ENCODE results near the gene SHROOM2.

SHROOM2 gene

DNA sequence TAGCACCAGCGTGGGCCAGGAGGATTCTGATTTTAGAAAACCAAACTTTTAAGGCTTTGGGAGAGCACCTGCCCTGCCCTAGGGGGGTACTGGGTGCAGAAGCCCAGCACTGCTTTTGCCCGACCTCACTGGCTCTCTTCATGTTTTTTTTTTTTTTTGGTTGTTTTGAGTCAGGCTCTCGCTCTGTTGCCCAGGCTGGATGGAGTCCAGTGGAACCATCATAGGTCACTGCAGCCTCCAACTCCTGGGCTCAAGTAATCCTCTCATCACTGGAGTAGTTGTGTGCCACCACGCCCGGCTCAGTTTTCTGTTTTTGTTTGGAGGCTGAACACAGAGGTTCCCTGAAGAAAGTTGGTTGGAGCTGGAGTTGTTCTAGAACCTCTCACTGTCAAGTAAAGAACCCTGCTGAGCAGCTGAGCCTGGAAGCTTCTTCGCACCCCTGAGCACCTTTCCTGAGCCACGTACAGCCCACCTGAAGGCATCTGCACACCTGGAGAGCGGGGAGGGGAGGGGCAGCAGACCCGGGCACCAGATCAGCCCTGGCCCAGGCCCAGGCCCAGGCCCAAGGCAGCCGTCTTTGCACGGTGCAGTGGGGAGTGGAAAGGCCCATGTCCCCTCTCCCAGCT, 49.5 kb downstream of the SHROOM2 start:
- Histone ChIP-seq H4K20me1 (ENCODE audit: insufficient read depth, low read length) (no peaks in the 10 kb centered on the region), H3K9me3 (replicated peaks; ENCODE audit: insufficient read depth, low read length) (no peaks in the 10 kb centered on the region), H3K27me3 (replicated peaks; ENCODE audit: insufficient read depth, low read length) (no peaks in the 10 kb centered on the region), H3K9ac (ENCODE audit: low read length) (no peak overlapping the region), H2AFZ (ENCODE audit: low read length) (no peak overlapping the region), H3K4me1 (ENCODE audit: low read length) (peaks cover 12% of the 10 kb centered on the region; the same call in 1 of the 2 replicates), H3K9me2 (replicated peaks; ENCODE audit: insufficient read depth, low read length) (no peaks in the 10 kb centered on the region), H3K79me2 (ENCODE audit: low read length) (no peaks in the 10 kb centered on the region), H3K4me3 (ENCODE audit: low read length) (no peak overlapping the region), H3K27ac (ENCODE audit: low read length) (no peak overlapping the region), H3K36me3 (replicated peaks; ENCODE audit: insufficient read depth, low read length) (no peaks in the 10 kb centered on the region), H3K4me2 (ENCODE audit: low read depth, low read length) (no peak overlapping the region), H3F3A (ENCODE audit: insufficient read depth, low read length) (0 out of 2 replicates have a peak, but pooled peaks cover 2% of the 10 kb centered on the region)
- TF ChIP-seq, protein P1, sequence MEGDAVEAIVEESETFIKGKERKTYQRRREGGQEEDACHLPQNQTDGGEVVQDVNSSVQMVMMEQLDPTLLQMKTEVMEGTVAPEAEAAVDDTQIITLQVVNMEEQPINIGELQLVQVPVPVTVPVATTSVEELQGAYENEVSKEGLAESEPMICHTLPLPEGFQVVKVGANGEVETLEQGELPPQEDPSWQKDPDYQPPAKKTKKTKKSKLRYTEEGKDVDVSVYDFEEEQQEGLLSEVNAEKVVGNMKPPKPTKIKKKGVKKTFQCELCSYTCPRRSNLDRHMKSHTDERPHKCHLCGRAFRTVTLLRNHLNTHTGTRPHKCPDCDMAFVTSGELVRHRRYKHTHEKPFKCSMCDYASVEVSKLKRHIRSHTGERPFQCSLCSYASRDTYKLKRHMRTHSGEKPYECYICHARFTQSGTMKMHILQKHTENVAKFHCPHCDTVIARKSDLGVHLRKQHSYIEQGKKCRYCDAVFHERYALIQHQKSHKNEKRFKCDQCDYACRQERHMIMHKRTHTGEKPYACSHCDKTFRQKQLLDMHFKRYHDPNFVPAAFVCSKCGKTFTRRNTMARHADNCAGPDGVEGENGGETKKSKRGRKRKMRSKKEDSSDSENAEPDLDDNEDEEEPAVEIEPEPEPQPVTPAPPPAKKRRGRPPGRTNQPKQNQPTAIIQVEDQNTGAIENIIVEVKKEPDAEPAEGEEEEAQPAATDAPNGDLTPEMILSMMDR (IDR thresholded peaks at IDR 0.05; ENCODE audit: low read length) = no peak
- no peak for TF ChIP-seq EZH2phosphoT487 (IDR thresholded peaks at IDR 0.05; ENCODE audit: low read length)
- no peak for TF ChIP-seq EZH2 (optimal IDR thresholded peaks at IDR 0.05; ENCODE audit: low read depth, low read length)
- no peak for DNase-seq

DNA sequence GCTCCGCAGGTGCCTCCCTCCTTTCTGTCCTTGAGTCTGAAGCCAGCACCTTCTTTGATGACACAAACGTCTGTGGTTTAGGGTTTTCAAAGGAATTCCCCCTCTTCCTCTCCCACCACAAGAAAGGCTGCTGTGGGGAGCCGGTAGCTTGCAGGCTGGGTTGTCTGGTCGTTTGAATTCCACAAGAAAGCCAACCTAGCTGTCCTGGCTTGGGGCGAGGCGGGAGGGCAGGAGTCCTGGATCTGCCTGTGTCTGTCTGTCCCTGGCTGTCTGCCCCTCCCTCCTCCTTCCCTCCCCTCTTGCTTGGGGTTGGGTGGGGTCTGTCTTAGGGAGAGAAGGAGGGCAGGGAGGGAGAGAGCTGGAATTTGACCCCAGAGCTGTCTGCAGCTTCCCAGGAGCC, 56.3 kb downstream of the SHROOM2 start:
- Histone ChIP-seq H3K9ac (ENCODE audit: low read length) (no peak overlapping the region), H4K20me1 (ENCODE audit: insufficient read depth, low read length) (no peaks in the 10 kb centered on the region), H2AFZ (ENCODE audit: low read length) (no peak overlapping the region), H3K4me2 (ENCODE audit: low read depth, low read length) (no peak overlapping the region), H3K27me3 (replicated peaks; ENCODE audit: insufficient read depth, low read length) (no peaks in the 10 kb centered on the region), H3K36me3 (replicated peaks; ENCODE audit: insufficient read depth, low read length) (no peaks in the 10 kb centered on the region), H3K4me3 (ENCODE audit: low read length) (no peak overlapping the region), H3K79me2 (ENCODE audit: low read length) (no peaks in the 10 kb centered on the region), H3K9me3 (replicated peaks; ENCODE audit: insufficient read depth, low read length) (no peaks in the 10 kb centered on the region), H3F3A (ENCODE audit: insufficient read depth, low read length) (no peaks in the 10 kb centered on the region), H3K4me1 (ENCODE audit: low read length) (no peaks in the 10 kb centered on the region), H3K27ac (ENCODE audit: low read length) (no peak overlapping the region), H3K9me2 (replicated peaks; ENCODE audit: insufficient read depth, low read length) (no peaks in the 10 kb centered on the region)
- TF ChIP-seq EZH2 (optimal IDR thresholded peaks at IDR 0.05; ENCODE audit: low read depth, low read length) = no peak
- TF ChIP-seq, protein P1 (IDR thresholded peaks at IDR 0.05; ENCODE audit: low read length) = no peak
- no peak for TF ChIP-seq EZH2phosphoT487 (IDR thresholded peaks at IDR 0.05; ENCODE audit: low read length)
- DNase-seq = no peak

DNA sequence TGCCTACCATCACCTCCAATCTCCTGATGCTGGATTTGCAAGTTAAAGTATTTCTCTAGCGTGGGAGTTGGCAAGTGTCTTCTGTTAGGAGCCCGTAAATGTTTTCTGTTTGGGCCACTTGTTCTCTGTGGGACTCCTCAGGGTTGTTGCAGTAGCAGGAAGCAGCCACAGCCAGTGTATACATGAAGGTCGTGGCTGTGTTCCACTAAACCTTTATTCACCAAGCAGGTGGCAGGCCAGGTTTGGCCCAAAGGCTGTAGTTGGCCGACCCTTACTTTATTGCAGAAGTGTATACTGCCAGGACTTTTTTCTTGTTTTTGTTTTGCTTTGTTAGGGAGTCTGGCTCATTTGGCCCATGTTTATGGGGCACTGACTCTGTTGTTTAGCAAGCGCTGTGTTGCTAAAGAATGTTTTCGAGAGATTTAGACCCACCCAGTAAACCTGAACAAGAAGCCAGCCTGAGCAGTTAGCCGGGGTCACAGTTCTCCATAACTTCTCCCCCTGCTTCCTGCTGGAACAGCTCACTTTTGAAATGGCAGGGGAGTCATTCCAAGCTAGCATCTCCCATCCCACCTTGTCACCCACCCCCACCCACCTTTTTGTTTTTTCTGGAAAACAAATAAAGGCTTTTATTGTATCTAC, 58.8 kb downstream of the SHROOM2 start:
- TF ChIP-seq, protein P1 (IDR thresholded peaks at IDR 0.05; ENCODE audit: low read length) = no peak
- TF ChIP-seq EZH2 (optimal IDR thresholded peaks at IDR 0.05; ENCODE audit: low read depth, low read length) (no peak), EZH2phosphoT487 (IDR thresholded peaks at IDR 0.05; ENCODE audit: low read length) (no peak)
- Histone ChIP-seq H3K4me2 (ENCODE audit: low read depth, low read length) (no peak overlapping the region), H3K27ac (ENCODE audit: low read length) (no peak overlapping the region), H3K4me3 (ENCODE audit: low read length) (no peak overlapping the region), H3K36me3 (replicated peaks; ENCODE audit: insufficient read depth, low read length) (no peaks in the 10 kb centered on the region), H3K4me1 (ENCODE audit: low read length) (no peaks in the 10 kb centered on the region), H4K20me1 (ENCODE audit: insufficient read depth, low read length) (no peaks in the 10 kb centered on the region), H3F3A (ENCODE audit: insufficient read depth, low read length) (no peaks in the 10 kb centered on the region), H3K9ac (ENCODE audit: low read length) (no peak overlapping the region), H2AFZ (ENCODE audit: low read length) (no peak overlapping the region), H3K79me2 (ENCODE audit: low read length) (no peaks in the 10 kb centered on the region), H3K9me2 (replicated peaks; ENCODE audit: insufficient read depth, low read length) (no peaks in the 10 kb centered on the region), H3K27me3 (replicated peaks; ENCODE audit: insufficient read depth, low read length) (no peaks in the 10 kb centered on the region), H3K9me3 (replicated peaks; ENCODE audit: insufficient read depth, low read length) (no peaks in the 10 kb centered on the region)
- DNase-seq = no peak
